IMR-90 (cell line): ENCODE data around the gene HASPIN. TPM values are rescaled to one million over a fixed set of nuclear protein-coding genes. Genes with fewer than 3 reads are reported as not detected.

Experiments
- ATAC-seq: fragments of 200-7000 bp; cut with Tn5 transposase; 2 replicates; pipeline ENCODE4 v1.9.1; 2020; ENCODE audit warnings: low read depth, mild to moderate bottlenecking, moderate library complexity
- BruUV-seq: library from RNA; stranded (reverse); fragments of 400-500 nt; replicated peaks from 2 replicates; lab custom pipeline; 2021; lab: Mats Ljungman, UMichigan
- CTCF ChIA-PET: fragments of 300-600 bp; formaldehyde crosslinking; extraction: SDS; loops from one replicate; lab custom pipeline; 2021; ENCODE audit warnings: antibody characterized with exemption; lab: Yijun Ruan, JAX
- POLR2A ChIA-PET: fragments of 300-600 bp; sonication (Branson Sonifier 250); formaldehyde crosslinking; loops from one replicate; lab custom pipeline; 2022; ENCODE audit warnings: antibody characterized with exemption; ENCODE audit not compliant: unreplicated experiment; lab: Charles Lee
- DNase-seq: peaks from one replicate; pipeline ENCODE4 v3.0.0; 2013
- H2AFZ ChIP-seq: replicated peaks from 2 replicates; pipeline ENCODE3; 2013; ENCODE audit warnings: low read length, mild to moderate bottlenecking; ENCODE audit not compliant: poor library complexity
- H2AK5ac ChIP-seq: 2 replicates; pipeline ENCODE4 v1.6.1; 2013; ENCODE audit warnings: low read depth, low read length, inconsistent platforms
- H2AK9ac ChIP-seq: replicated peaks from 2 replicates; pipeline ENCODE3; 2013; ENCODE audit warnings: mild to moderate bottlenecking, low read depth, low read length, moderate library complexity; ENCODE audit not compliant: poor library complexity
- H2BK120ac ChIP-seq: 2 replicates; pipeline ENCODE4 v1.6.1; 2013; ENCODE audit warnings: low read depth, low read length, inconsistent platforms
- H2BK15ac ChIP-seq: 3 replicates; pipeline ENCODE4 v1.6.1; 2013; ENCODE audit warnings: low read depth, low read length, inconsistent platforms
- H2BK20ac ChIP-seq: 2 replicates; pipeline ENCODE4 v1.6.1; 2013; ENCODE audit warnings: low read depth, mild to moderate bottlenecking, inconsistent platforms, low read length, moderate library complexity
- H2BK5ac ChIP-seq: 2 replicates; pipeline ENCODE4 v1.6.1; 2013; ENCODE audit warnings: mild to moderate bottlenecking, low read depth, low read length, inconsistent platforms; ENCODE audit not compliant: poor library complexity, severe bottlenecking
- H3K14ac ChIP-seq: replicated peaks from 2 replicates; pipeline ENCODE4 v1.6.1; 2013; ENCODE audit warnings: low read depth, low read length, inconsistent platforms
- H3K18ac ChIP-seq: 2 replicates; pipeline ENCODE4 v1.6.1; 2013; ENCODE audit warnings: low read depth, low read length, control low read depth
- H3K23ac ChIP-seq: 2 replicates; pipeline ENCODE4 v1.6.1; 2013; ENCODE audit warnings: low read depth, low read length, inconsistent platforms
- H3K27ac ChIP-seq: 2 replicates; pipeline ENCODE4 v1.5.1; 2013; ENCODE audit warnings: mild to moderate bottlenecking, control low read depth, low read length; ENCODE audit not compliant: insufficient read depth
- H3K27me3 ChIP-seq: 2 replicates; pipeline ENCODE4 v1.6.1; 2013; ENCODE audit warnings: low read length; ENCODE audit not compliant: control insufficient read depth, insufficient read depth
- H3K36me3 ChIP-seq: 2 replicates; pipeline ENCODE4 v1.6.1; 2013; ENCODE audit warnings: low read length, mixed read lengths; ENCODE audit not compliant: control insufficient read depth, insufficient read depth
- H3K4ac ChIP-seq: 2 replicates; pipeline ENCODE4 v1.6.1; 2013; ENCODE audit warnings: low read depth, low read length, inconsistent platforms
- H3K4me1 ChIP-seq: 2 replicates; pipeline ENCODE4 v1.6.1; 2013; ENCODE audit warnings: low read length, mixed read lengths; ENCODE audit not compliant: control insufficient read depth, insufficient read depth
- H3K4me2 ChIP-seq: 2 replicates; pipeline ENCODE4 v1.6.1; 2013; ENCODE audit warnings: low read depth, mild to moderate bottlenecking, control low read depth, low read length, moderate library complexity
- H3K4me3 ChIP-seq: 2 replicates; pipeline ENCODE4 v1.5.1; 2013; ENCODE audit warnings: low read depth, mild to moderate bottlenecking, control low read depth, low read length, moderate library complexity; ENCODE audit not compliant: insufficient read depth
- H3K56ac ChIP-seq: 2 replicates; pipeline ENCODE4 v1.6.1; 2013; ENCODE audit warnings: low read length, inconsistent platforms; ENCODE audit not compliant: insufficient read depth; ENCODE audit errors: extremely low read depth
- H3K79me1 ChIP-seq, 2 experiments: 2 replicates each; pipeline ENCODE4 v1.6.1; 2013; ENCODE audit warnings: low read length in 2 of 2, inconsistent platforms in 1 of 2, low read depth in 1 of 2
- H3K9ac ChIP-seq: 2 replicates; pipeline ENCODE4 v1.6.1; 2013; ENCODE audit warnings: low read depth, low read length, control low read depth
- H3K9me1 ChIP-seq: 2 replicates; pipeline ENCODE4 v1.6.1; 2013; ENCODE audit warnings: low read length, inconsistent platforms; ENCODE audit not compliant: insufficient read depth
- H3K9me3 ChIP-seq: 2 replicates; pipeline ENCODE4 v1.6.1; 2013; ENCODE audit warnings: low read length; ENCODE audit not compliant: control insufficient read depth, insufficient read depth
- H4K20me1 ChIP-seq: 2 replicates; pipeline ENCODE4 v1.6.1; 2013; ENCODE audit warnings: low read length, inconsistent platforms; ENCODE audit not compliant: insufficient read depth
- H4K5ac ChIP-seq: 2 replicates; pipeline ENCODE4 v1.6.1; 2013; ENCODE audit warnings: mild to moderate bottlenecking, low read depth, low read length, control low read depth
- H4K8ac ChIP-seq, 2 experiments: 2 replicates each; pipeline ENCODE4 v1.6.1; 2013; ENCODE audit warnings: low read depth in 2 of 2, low read length in 2 of 2, control low read depth in 1 of 2, inconsistent platforms in 1 of 2
- H4K91ac ChIP-seq: 2 replicates; pipeline ENCODE4 v1.6.1; 2013; ENCODE audit warnings: low read depth, low read length, inconsistent platforms; ENCODE audit not compliant: insufficient read depth
- BHLHE40 ChIP-seq: fragments of 150-350 bp; IDR thresholded peaks from 2 replicates; pipeline ENCODE4 v1.6.1; 2016; ENCODE audit warnings: mild to moderate bottlenecking, low read depth, low read length
- CEBPB ChIP-seq: IDR thresholded peaks from 2 replicates; pipeline ENCODE4 v1.6.1; 2012; ENCODE audit warnings: low read depth, low read length, improper control_type of control experiment
- CHD1 ChIP-seq: IDR thresholded peaks from 2 replicates; pipeline ENCODE4 v1.6.1; 2012; ENCODE audit warnings: low read depth, low read length, improper control_type of control experiment
- FOS ChIP-seq: fragments of 150-350 bp; IDR thresholded peaks from 2 replicates; pipeline ENCODE4 v1.6.1; 2016; ENCODE audit warnings: low read depth, low read length
- MAFK ChIP-seq: IDR thresholded peaks from 2 replicates; pipeline ENCODE4 v1.6.1; 2012; ENCODE audit warnings: low read depth, low read length, improper control_type of control experiment
- MAZ ChIP-seq: IDR thresholded peaks from 2 replicates; pipeline ENCODE4 v1.6.1; 2012; ENCODE audit warnings: low read depth, mild to moderate bottlenecking, low read length, improper control_type of control experiment, moderate library complexity, borderline replicate concordance
- MXI1 ChIP-seq: IDR thresholded peaks from 2 replicates; pipeline ENCODE4 v1.6.1; 2012; ENCODE audit warnings: low read depth, mild to moderate bottlenecking, low read length, moderate library complexity, borderline replicate concordance
- NFE2L2 ChIP-seq: fragments of 150-350 bp; IDR thresholded peaks from 2 replicates; pipeline ENCODE4 v1.6.1; 2016; ENCODE audit warnings: low read depth, mild to moderate bottlenecking, low read length
- POLR2A ChIP-seq: IDR thresholded peaks from 2 replicates; pipeline ENCODE4 v1.6.1; 2012; ENCODE audit warnings: mild to moderate bottlenecking, low read depth, low read length
- RAD21 ChIP-seq: IDR thresholded peaks from 2 replicates; pipeline ENCODE4 v1.6.1; 2012; ENCODE audit warnings: low read length, improper control_type of control experiment
- RCOR1 ChIP-seq: IDR thresholded peaks from 2 replicates; pipeline ENCODE4 v1.6.1; 2012; ENCODE audit warnings: mild to moderate bottlenecking, low read length, improper control_type of control experiment; ENCODE audit not compliant: insufficient replicate concordance
- RFX5 ChIP-seq: IDR thresholded peaks from 2 replicates; pipeline ENCODE4 v1.8.0; 2012; ENCODE audit warnings: low read depth, mild to moderate bottlenecking, low read length, moderate library complexity
- SMC3 ChIP-seq: fragments of 150-350 bp; IDR thresholded peaks from 2 replicates; pipeline ENCODE4 v1.6.1; 2016; ENCODE audit warnings: low read depth, mild to moderate bottlenecking, antibody characterized with exemption, low read length, moderate library complexity
- WGBS, 2 experiments: methylation state at CpG; one replicate each; pipeline versions ENCODE4 v1.1.5 to v1.1.7; 2013; ENCODE audit warnings: missing lambda C conversion rate in 2 of 2; ENCODE audit not compliant: insufficient read length in 1 of 2; ENCODE audit errors: extremely low coverage in 2 of 2; 5-methylcytosine and 5-hydroxymethylcytosine counted together
- dilution Hi-C: fragments of 300-500 bp; cut with HindIII; formaldehyde crosslinking; loops from one replicate; pipeline ENCODE4 v1.14.3; 2018; ENCODE audit warnings: low sequenced_read_pairs; ENCODE audit not compliant: unreplicated experiment
- in situ Hi-C: fragments of 300-500 bp; cut with MboI; formaldehyde crosslinking; loops from 3 replicates; pipeline ENCODE4 v1.14.3; 2019; ENCODE audit warnings: low sequenced_read_pairs, inconsistent platforms, mixed read lengths
- intact Hi-C: fragments of 100-400 bp; cut with micrococcal nuclease; formaldehyde crosslinking; loops from 2 replicates; pipeline ENCODE4 v1.10.0; 2022
- polyA plus RNA-seq, 3 experiments: library from polyadenylated mRNA; depleted of rRNA; stranded (reverse); fragments of >200 nt; gene quantifications; 2 replicates each; pipeline ENCODE4 v1.2.3, GENCODE V29; 2012; ENCODE audit warnings: low replicate concordance in 1 of 3
- total RNA-seq: library from RNA; depleted of rRNA; stranded (reverse); fragments of >200 nt; gene quantifications from 2 replicates; pipeline ENCODE4 v1.2.3, GENCODE V29; 2012
- TF ChIP-seq, protein P1 (sequence below): conservative IDR thresholded peaks from 2 replicates; pipeline ENCODE4 v1.5.1; 2012; ENCODE audit warnings: mild to moderate bottlenecking, low read depth, low read length, improper control_type of control experiment
- TF ChIP-seq, protein P2 (sequence below): fragments of 150-350 bp; IDR thresholded peaks from 2 replicates; pipeline ENCODE4 v1.6.1; 2017; ENCODE audit warnings: mild to moderate bottlenecking, antibody characterized with exemption, low read length, low read depth
- TF ChIP-seq, protein P3 (sequence below): fragments of 150-350 bp; IDR thresholded peaks from 2 replicates; pipeline ENCODE4 v1.6.1; 2016; ENCODE audit warnings: low read depth, mild to moderate bottlenecking, low read length, moderate library complexity, borderline replicate concordance

Gene HASPIN
- total and polyA plus RNA-seq, 2 of the 4 experiments (the other 2 are of a cell fraction) = 2.2 to 4.3 TPM

DNA sequence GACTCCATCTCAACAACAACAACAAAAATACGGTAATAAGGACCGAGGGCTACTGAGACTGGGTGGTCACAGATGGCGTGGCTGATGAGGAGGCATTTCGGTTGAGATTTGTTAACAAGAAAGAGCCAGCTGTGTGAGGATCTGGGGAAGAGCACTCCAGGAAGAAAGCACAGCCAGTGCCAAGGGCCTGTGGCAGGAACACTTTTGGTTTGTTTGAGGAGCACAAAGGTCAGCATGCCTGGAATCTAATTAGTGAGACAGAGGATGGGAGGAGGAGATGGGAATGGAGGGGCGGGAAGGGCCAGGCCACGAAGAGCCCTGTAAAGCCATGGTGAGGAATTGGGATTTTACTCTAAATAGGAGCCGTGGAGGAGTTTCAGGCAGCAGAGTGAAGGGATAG is 24.9 kb downstream of the HASPIN start:
- Histone ChIP-seq H3K79me1 (no peaks in the 10 kb centered on the region), H2BK15ac (no peak overlapping the region), H3K36me3 (no peaks in the 10 kb centered on the region), H2AK9ac (no peak overlapping the region), H3K23ac (no peak overlapping the region), H3K9ac (no peak overlapping the region), H4K20me1 (no peaks in the 10 kb centered on the region), H3K4me1 (no peaks in the 10 kb centered on the region), H3K27ac (no peak overlapping the region), H2AFZ (no peak overlapping the region), H3K4ac (no peak overlapping the region), H4K8ac (no peak overlapping the region), H3K27me3 (peaks cover 38% of the 10 kb centered on the region), H2BK120ac (no peak overlapping the region), H3K56ac (no peak overlapping the region), H4K91ac (no peak overlapping the region), H3K18ac (no peak overlapping the region), H3K9me3 (no peaks in the 10 kb centered on the region), H3K4me2 (no peak overlapping the region), H3K9me1 (no peaks in the 10 kb centered on the region; the same call in 1 of the 2 replicates), H2BK20ac (no peak overlapping the region), H4K5ac (no peak overlapping the region), H3K14ac (no peak overlapping the region), H2AK5ac (no peak overlapping the region), H3K4me3 (no peak overlapping the region), H2BK5ac (no peak overlapping the region)
- in situ Hi-C loops (loop anchor here (25.0 kb wide), 1 partner anchor 264 kb away; no protein-coding TSS in a partner anchor), intact Hi-C loops (no loop called here), dilution Hi-C loops (no loop called here)
- TF ChIP-seq CEBPB (no peak), MAZ (no peak), MAFK (no peak), RFX5 (no peak), NFE2L2 (no peak), RAD21 (no peak), FOS (no peak), MXI1 (no peak), CHD1 (no peak), POLR2A (no peak), RCOR1 (no peak), SMC3 (no peak), BHLHE40 (no peak)
- TF ChIP-seq, protein P1, sequence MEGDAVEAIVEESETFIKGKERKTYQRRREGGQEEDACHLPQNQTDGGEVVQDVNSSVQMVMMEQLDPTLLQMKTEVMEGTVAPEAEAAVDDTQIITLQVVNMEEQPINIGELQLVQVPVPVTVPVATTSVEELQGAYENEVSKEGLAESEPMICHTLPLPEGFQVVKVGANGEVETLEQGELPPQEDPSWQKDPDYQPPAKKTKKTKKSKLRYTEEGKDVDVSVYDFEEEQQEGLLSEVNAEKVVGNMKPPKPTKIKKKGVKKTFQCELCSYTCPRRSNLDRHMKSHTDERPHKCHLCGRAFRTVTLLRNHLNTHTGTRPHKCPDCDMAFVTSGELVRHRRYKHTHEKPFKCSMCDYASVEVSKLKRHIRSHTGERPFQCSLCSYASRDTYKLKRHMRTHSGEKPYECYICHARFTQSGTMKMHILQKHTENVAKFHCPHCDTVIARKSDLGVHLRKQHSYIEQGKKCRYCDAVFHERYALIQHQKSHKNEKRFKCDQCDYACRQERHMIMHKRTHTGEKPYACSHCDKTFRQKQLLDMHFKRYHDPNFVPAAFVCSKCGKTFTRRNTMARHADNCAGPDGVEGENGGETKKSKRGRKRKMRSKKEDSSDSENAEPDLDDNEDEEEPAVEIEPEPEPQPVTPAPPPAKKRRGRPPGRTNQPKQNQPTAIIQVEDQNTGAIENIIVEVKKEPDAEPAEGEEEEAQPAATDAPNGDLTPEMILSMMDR = no peak
- TF ChIP-seq, protein P2, sequence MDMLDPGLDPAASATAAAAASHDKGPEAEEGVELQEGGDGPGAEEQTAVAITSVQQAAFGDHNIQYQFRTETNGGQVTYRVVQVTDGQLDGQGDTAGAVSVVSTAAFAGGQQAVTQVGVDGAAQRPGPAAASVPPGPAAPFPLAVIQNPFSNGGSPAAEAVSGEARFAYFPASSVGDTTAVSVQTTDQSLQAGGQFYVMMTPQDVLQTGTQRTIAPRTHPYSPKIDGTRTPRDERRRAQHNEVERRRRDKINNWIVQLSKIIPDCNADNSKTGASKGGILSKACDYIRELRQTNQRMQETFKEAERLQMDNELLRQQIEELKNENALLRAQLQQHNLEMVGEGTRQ = no peak
- TF ChIP-seq, protein P3, sequence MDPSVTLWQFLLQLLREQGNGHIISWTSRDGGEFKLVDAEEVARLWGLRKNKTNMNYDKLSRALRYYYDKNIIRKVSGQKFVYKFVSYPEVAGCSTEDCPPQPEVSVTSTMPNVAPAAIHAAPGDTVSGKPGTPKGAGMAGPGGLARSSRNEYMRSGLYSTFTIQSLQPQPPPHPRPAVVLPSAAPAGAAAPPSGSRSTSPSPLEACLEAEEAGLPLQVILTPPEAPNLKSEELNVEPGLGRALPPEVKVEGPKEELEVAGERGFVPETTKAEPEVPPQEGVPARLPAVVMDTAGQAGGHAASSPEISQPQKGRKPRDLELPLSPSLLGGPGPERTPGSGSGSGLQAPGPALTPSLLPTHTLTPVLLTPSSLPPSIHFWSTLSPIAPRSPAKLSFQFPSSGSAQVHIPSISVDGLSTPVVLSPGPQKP = no peak
- POLR2A ChIA-PET = no interaction called here
- 80% methylated on average over 5 of the region's 7 CpGs; no CpG with 5 or more reads in 1 of the 2 experiments for WGBS, 2 experiments
- DNase-seq = no peak
- CTCF ChIA-PET = interaction anchor here (1.3 kb wide), 1 partner anchor 10 kb away, joined by 4 read pairs; no protein-coding TSS in a partner anchor
- ATAC-seq = no peak
- BruUV-seq = no TSS peak
